Retinal pigment epithelial cell (primary cell): ENCODE measurements around the gene SLC38A10.

Experiments
- DNase-seq: peaks from one replicate; pipeline ENCODE4 v3.0.0-alpha.2; 2010; ENCODE audit warnings: low read depth
- H3K4me3 ChIP-seq: 2 replicates; pipeline ENCODE4 v1.5.1; 2011; ENCODE audit warnings: mild to moderate bottlenecking, low read length, control low read depth, moderate library complexity
- CTCF ChIP-seq: conservative IDR thresholded peaks from 2 replicates; pipeline ENCODE4 v1.5.1; 2011; ENCODE audit warnings: low read depth, low read length, control low read depth, inconsistent platforms

SLC38A10 gene

DNA sequence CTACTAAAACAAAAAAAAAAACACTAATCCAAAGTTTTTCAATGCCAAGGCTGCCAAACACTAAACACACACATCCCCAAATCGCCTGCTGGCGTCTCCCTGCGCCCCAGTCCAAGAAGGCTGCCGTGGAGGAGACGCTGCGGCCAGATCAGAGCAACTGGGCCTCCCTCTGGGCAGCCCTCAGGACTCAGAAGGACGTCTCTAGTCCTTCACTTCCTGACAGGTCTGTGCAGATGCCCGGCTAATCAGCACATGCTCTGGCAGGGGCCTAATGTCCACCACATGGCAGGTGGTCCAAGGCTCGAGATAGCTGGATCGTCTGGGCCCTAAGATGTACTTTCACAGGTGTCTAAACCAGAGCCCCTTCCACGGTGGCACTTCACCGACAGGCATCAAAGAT lies 2.7 kb downstream of the SLC38A10 start:
- H3K4me3 ChIP-seq = no peak overlapping the region
- no peak for DNase-seq
- no peak for TF ChIP-seq CTCF

DNA sequence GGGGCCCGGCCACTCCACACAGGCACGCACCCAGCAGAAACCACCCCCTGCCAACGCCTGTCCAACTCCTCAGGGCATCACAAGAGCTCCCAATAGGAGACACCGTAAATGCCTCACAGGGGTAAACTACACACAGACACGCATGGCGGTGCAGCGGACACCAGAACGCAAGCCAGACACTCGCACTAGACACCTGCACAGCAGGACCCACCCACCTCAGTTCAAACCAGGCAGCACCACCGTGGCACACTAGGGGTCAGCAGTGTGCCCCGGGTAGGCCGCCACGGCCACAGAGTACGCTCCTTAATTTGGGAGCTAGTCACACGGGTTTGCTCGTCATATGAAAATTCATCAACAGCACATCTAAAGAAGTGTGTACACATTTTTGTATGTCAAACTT lies 3.4 kb downstream of the SLC38A10 start:
- TF ChIP-seq CTCF = peak; percentile 91
- no peak overlapping the region for H3K4me3 ChIP-seq
- DNase-seq = no peak

DNA sequence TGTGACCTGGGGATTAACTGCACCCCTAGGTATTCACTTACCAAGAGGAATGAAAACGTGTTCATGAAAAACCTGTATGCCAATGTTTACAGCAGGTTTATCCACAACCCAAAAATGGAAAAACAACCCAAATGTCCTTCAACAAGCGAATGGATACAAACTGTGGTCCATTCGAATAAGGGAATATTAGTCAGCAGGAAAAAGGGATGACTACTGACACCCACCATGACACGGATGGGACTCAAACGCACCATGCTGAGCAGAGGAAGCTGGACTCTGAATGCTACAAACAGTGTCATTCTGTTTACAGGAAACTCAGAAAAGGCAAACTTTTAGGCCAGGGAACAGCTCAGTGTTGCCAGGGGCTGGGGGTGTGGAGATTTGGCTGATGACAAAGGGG lies 4.9 kb downstream of the SLC38A10 start:
- TF ChIP-seq CTCF = no peak
- no peak for DNase-seq
- no peak overlapping the region for H3K4me3 ChIP-seq

GRCh38 chr17:81289627-81290026 lies 5.5 kb downstream of the SLC38A10 start:
- no peak overlapping the region for H3K4me3 ChIP-seq
- no peak for TF ChIP-seq CTCF

DNA sequence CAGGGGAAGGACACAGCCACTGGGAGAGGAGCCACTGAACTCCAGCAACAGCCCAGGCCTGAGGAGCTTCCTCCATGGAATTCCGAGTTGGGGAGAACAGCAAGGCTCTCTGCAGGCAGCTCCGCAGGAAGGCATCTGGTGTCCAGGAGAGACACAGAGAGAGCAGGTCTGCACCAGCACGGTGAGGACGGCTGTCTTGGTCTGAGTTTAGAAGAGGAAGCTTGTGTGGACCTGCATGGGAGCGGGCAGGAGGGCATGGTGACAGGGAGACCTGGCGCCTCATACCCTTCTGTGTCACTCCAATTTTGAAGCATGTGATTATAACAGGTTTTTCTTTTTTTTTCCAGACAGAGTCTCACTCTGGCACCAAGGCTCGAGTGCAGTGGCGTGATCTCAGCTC lies 6.4 kb downstream of the SLC38A10 start:
- DNase-seq = no peak
- TF ChIP-seq CTCF = no peak
- no peak overlapping the region for H3K4me3 ChIP-seq

More at GRCh38 chr17:81289627-81290026, 5.5 kb downstream of the SLC38A10 start:
- no peak for DNase-seq

DNA sequence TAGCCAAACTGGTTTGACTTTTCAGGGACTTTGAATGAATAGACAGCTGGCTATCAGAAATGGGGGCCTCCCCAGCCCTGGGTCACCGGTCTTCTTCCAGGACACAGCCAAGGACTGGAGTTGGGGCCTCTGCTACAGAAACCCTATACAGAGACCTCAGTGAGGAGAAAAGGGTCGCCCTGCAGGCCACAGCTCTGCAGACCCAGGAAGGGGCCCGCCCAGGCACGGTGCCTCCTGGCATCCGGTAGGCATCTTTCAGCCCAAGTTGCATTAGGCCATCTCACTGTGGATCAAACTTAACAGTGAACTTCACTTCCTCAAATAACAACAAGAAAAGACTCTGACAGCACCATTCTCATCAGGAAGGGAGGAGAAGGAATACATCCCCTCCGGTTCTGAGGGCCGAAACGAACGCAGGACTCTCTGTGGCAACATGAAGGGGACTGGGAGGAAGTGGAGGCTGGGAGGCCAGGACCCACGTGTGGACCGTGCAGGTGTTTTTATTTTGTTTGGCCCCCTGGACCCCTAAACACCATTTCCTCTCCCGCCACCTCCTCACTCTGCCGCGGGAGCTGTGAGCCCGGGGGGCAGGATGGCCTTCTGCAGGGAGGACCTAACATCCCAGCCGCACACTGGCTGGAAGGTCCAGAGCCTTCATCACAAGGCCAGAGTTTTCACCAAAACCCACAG lies 7.2 kb downstream of the SLC38A10 start:
- DNase-seq = no peak
- no peak overlapping the region for H3K4me3 ChIP-seq
- no peak for TF ChIP-seq CTCF

DNA sequence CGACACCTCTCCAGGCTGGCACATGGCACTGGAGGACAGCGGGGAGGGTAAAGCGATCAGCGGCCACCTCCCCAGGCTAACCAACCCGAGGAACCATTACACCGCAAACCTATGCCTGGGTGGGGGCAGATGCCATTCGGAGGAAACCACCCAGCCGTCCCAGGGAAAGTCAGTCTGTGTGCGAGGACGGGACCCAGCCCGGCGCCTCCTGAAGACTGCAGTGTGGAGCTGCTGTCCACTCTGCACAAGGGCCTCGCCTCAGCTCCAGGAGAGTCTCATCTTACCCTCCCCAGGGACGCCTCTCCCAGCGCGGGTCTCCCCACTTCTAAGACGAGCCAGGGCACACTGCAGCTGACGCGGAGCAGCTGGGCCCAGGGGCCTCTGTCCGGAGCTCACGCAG lies 8.0 kb downstream of the SLC38A10 start:
- no peak overlapping the region for H3K4me3 ChIP-seq
- no peak for DNase-seq
- no peak for TF ChIP-seq CTCF
